ENCODE data around the gene OR2W1.
A peak's percentile ranks its signal among the peaks of the same experiment; 100 is the strongest.

Gene OR2W1

DNA sequence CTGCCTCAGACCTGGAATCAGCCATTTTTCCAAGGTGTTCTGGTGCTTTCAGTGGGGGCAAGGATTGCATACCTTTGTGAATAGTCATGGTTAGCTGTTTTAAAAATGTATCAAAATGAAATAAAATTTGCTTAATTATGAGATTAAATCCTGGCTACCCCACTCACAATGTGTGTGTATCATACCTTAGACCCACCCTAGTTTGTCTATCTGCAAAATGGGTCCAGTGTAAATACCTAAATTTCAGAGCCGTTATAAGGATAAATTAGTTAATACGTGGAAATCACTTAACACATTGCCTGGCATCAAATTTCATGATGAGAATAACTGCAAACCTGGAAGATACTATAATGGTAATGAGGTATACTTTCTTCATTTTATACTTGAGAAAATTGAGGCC lies 36.9 kb downstream of the OR2W1 start:
- no peak for DNase-seq (ENCODE audit: low read depth)
- H3K4me3 ChIP-seq (ENCODE audit: low read length) = no peak overlapping the region
- TF ChIP-seq CTCF (IDR thresholded peaks at IDR 0.05; ENCODE audit: insufficient read depth, low read depth, low read length, missing control alignments) = no peak

DNA sequence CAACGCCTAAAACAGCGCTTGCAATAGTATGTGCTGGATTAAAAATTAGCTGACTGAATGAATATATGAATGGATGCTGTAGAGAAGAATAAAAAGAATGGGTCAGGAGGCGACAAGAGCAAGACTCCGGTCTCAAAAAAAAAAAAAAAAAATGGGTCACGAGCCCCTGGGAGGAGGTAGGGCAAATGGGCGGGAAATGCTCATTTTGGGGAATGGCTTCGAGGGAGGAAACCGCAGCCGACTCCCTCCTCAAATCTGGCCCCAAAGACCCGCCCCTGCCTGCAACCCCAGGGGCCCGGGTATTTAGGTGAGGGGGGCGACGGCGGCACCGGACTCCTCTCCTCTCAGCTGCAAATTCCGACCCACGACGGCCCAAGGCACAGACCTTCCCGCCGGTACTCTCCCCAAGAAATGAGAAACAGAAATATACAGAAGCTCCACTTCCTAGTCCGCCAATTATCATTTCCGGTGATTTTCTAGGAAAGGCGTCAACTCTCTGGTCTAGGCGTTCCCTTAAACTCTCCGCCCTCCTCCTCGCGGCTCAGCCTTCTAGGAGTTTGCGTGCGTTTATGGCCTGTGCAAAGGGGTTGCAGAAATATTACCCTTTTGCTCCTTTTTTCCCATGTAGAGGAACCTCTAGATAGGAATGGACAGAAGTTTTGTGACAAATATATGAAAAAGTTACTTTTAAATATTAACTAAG lies 39.6 kb downstream of the OR2W1 start, which contains the start of gene ZNF311:
Gene ZNF311, minus strand, starts transcription at position 133 of the 703 bp plus-strand sequence. CDS start 1,361 bp downstream, outside the sequence.
- H3K4me3 ChIP-seq (ENCODE audit: low read length) = peak within 1 kb of the TSS; percentile 61

DNA sequence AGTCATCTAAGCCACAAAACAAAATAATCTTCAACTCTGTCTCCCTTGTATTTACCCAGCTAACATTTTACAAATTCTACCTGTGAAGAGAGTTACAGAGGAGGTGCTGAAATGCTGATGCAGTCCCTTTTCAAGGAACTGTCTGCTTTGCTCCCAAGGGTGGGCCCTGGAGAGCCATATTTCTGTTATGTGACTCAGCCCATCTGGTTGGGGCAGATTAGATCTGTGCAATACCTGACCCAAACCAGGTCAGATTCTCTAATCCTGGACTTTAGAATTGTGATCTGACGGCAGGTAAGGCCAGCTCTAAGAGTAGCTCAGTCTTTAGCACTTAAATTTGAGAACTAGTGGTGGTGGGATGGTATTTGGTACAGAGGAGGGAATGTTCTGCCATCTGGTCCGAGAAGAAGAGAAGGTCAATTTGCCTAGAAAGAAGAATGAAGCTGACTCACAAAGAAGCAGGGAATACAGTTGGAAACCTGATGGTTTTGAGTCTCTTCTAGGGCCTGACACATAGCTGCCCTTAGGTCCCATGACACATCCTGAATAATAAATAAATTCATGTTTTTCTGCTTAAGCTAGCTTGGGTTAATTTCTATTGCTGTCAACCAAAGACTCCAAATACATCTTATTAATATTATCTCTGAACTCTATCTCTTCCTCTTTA lies 48.0 kb downstream of the OR2W1 start:
- peak; percentile 20 for DNase-seq (ENCODE audit: low read depth)
- no peak for TF ChIP-seq CTCF (IDR thresholded peaks at IDR 0.05; ENCODE audit: insufficient read depth, low read depth, low read length, missing control alignments)
- H3K4me3 ChIP-seq (ENCODE audit: low read length) = no peak overlapping the region

More for the DNA sequence above, 39.6 kb downstream of the OR2W1 start, which contains the start of gene ZNF311:
- TF ChIP-seq CTCF (IDR thresholded peaks at IDR 0.05; ENCODE audit: insufficient read depth, low read depth, low read length, missing control alignments) = no peak
- DNase-seq (ENCODE audit: low read depth) = peak; percentile 77

- DNase-seq (ENCODE audit: low read depth) = no peak
- TF ChIP-seq CTCF (IDR thresholded peaks at IDR 0.05; ENCODE audit: insufficient read depth, low read depth, low read length, missing control alignments) = no peak
These were observed 49.8 kb downstream of the OR2W1 start for GRCh38 chr6:28995093-28995650.

More at GRCh38 chr6:28995093-28995650, 49.8 kb downstream of the OR2W1 start:
- H3K4me3 ChIP-seq (ENCODE audit: low read length) = no peak overlapping the region
